Motor neuron (in vitro differentiated cells): ENCODE measurements around the gene PDLIM7. TPM values are rescaled to one million over a fixed set of nuclear protein-coding genes. Genes with fewer than 3 reads are reported as not detected.
"Not testable (repeated sequence)": the region's sequence is repeated elsewhere in the genome, so short reads cannot be mapped to it uniquely, and the experiment has no call there.

Experiments used
- ATAC-seq, 8 experiments: fragments of 200-7000 bp; cut with Tn5 transposase; replicated peaks in 6 of 8; 2 replicates each; pipeline ENCODE4 v1.8.0; 2021; ENCODE audit warnings: mild to moderate bottlenecking in 8 of 8, moderate library complexity in 8 of 8
- H3K27ac ChIP-seq, 2 donors: fragments of 250-450 bp; sonication (Bioruptor Pico); 2 replicates each; pipeline ENCODE4 v1.9.0; 2021; ENCODE audit warnings: antibody characterized with exemption in 2 of 2, mild to moderate bottlenecking in 2 of 2, moderate library complexity in 1 of 2
- H3K4me1 ChIP-seq, 2 donors: fragments of 250-450 bp; sonication (Bioruptor Pico); replicated peaks in 1 of 2; 2 replicates each; pipeline ENCODE4 v1.6.1; 2021; ENCODE audit warnings: antibody characterized with exemption in 2 of 2, mild to moderate bottlenecking in 2 of 2, moderate library complexity in 1 of 2
- H3K4me3 ChIP-seq, 5 donors: fragments of 250-450 bp; sonication (Bioruptor Pico); 2 replicates each; pipeline ENCODE4 v1.9.0; 2021; ENCODE audit warnings: antibody characterized with exemption in 5 of 5, mild to moderate bottlenecking in 5 of 5, moderate library complexity in 4 of 5
- WGBS, 10 experiments: fragments of 450-650 bp; shearing (Covaris generic); methylation state at CpG; one replicate each; pipeline ENCODE4 v1.0.0; 2022; 5-methylcytosine and 5-hydroxymethylcytosine counted together
- in situ Hi-C, 9 experiments: fragments of 400-800 bp; cut with MboI; loops; one replicate each; pipeline ENCODE4 v1.15.0; 2021; ENCODE audit warnings: low sequenced_read_pairs in 9 of 9, low pct_unique_long_range_greater_than_20kb in 2 of 9; ENCODE audit not compliant: unreplicated experiment in 9 of 9
- total RNA-seq, 8 experiments: library from RNA; unstranded; fragments of 300-600 nt; gene quantifications; 2 replicates each; pipeline versions ENCODE4 v1.2.3 to v1.2.4, GENCODE V29; 2022

PDLIM7 gene
- total RNA-seq, 8 experiments from 2014 or later = 24.6 to 116 (median 54.3) TPM

DNA sequence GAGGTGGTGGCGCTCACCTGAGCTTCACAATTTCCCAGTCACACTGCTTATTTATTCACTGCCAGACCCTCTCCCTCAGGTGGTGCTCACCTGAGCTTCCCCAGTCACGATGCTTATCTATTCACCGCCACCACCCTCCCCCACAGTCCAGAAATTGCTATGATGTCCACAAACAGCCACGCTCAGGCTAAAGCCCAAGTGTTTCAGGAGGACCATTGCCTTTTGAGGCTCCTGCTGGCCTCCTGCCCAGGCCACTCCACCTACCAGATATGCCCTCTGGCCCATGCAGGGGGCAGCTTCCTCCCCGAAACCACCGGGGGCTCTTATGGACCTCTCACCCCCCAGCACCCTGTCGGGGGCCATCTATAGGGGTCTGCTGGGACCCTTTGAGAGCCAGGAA is 4.6 kb downstream of the PDLIM7 start:
- no peak for ATAC-seq
- H3K27ac ChIP-seq = no peak overlapping the region
- in situ Hi-C loops = loop anchor here in 1 of 9 experiments (25.0 kb wide), 1 partner anchor 106 kb away; the partner anchor contains the start of gene SLC34A1
- WGBS, 10 experiments = 82 to 100% (median 93%) methylated on average over 2 to 5 of the region's 7 CpGs; no CpG with 5 or more reads in 7 of the 10 experiments
- H3K4me3 ChIP-seq = no peak overlapping the region
- H3K4me1 ChIP-seq = peaks cover 28 to 35% of the 10 kb centered on the region in 2 donors

DNA sequence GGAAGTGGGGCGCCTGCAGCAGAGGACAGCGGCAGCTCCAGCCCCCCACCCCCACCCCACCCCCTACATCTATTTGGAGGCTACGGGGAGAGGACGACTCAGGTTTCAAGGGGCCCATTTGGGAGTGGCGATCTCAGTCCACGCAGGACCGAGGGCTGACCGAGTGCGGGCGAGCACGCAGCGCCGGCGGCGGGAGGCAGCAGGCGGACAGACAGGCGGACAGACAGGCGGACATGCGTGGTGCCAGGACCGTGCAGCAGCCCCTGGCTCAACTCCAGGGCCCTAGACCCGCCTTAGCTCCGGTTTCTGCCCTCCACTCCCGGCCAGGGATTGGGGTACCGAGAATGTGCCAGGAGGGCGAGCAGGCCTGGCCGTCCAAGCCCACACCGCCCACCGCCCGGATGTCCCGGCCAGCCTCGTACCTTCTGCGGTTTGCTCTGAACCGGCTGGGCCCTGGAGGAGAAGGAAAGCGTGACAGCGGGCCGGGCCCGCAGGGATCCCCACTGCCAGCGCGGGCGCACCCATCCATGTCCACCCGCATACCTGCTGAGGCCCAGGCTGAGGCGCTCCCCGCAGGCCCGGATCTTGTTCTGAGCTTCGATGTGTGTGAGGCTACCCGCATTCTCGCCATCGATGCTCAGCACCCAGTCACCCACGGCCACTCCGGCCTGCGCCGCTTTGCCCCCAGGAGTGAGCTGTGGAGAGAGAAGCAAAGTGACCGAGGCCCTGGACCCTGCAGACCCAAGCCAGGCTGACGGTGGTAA is 5.2 kb downstream of the PDLIM7 start:
- no peak overlapping the region for H3K4me3 ChIP-seq
- no peak for ATAC-seq
- H3K4me1 ChIP-seq = peaks cover 28 to 34% of the 10 kb centered on the region in 2 donors
- WGBS, 10 experiments = 92 to 100% (median 100%) methylated on average over 2 to 9 of the region's 54 CpGs; no CpG with 5 or more reads in 4 of the 10 experiments
- H3K27ac ChIP-seq = no peak overlapping the region
- in situ Hi-C loops = loop anchor here in 1 of 9 experiments (25.0 kb wide), 1 partner anchor 105 kb away; the partner anchor contains the start of gene SLC34A1

DNA sequence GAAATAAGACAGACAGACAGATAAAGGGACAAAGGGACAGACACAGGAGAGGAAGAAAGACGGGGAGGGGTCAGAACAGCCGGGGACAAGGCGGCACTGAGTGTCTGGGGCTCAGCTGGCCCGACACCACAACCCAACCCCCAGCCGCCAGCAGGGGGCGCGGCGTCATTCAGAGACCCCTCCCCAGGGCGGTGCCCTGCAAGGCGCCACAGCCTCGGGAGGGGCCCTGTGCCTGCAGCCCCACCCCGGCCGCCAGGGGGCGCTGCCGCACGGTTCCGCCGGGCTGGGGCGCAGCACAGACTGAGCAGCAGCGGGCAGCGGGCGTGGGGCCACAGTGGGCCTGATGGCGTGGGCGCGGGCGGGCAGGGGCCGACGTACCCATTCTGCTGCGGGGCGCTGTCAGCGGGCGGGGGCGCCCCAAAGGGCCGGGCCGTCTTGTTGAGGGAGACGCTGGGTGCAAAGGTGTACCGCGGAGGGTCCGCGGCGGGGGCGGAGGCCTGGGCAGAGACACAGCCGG is 5.9 kb downstream of the PDLIM7 start:
- Histone ChIP-seq H3K4me1 (peaks cover 28 to 34% of the 10 kb centered on the region in 2 donors), H3K4me3 (no peak overlapping the region), H3K27ac (peak overlapping the region in 1 of 2 donors; percentile 3)
- no CpG with 5 or more reads among the region's 43 CpGs for WGBS, 10 experiments
- peak; percentile 5 to 38 (median 14) for ATAC-seq
- in situ Hi-C loops = loop anchor here in 1 of 9 experiments (25.0 kb wide), 1 partner anchor 104 kb away; the partner anchor contains the start of gene SLC34A1

DNA sequence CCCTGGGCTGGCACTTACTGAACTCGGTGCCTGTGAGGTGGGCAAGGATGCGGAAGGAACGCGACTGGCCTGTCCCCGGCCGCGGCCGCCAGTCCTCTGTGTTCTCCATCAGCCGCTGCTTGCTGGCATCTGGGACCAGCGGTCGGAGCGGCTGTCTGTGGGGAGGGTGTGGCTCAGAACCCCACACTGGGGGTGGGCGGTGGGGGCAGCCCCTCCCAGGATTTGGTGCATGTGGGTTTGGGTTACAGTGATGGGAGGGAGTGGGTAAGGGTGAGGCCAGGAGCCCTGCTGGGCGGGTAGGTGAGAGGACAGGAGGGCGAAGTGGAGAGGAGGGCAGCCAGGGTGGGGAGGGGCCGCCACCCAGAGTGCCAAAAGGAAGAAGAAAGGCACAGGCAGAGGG is 6.4 kb downstream of the PDLIM7 start:
- Histone ChIP-seq H3K4me1 (peaks cover 24 to 29% of the 10 kb centered on the region in 2 donors), H3K4me3 (no peak overlapping the region), H3K27ac (no peak overlapping the region)
- WGBS, 10 experiments = 82 to 84% methylated on average over 3 to 8 of the region's 16 CpGs; no CpG with 5 or more reads in 8 of the 10 experiments
- in situ Hi-C loops = loop anchor here in 1 of 9 experiments (25.0 kb wide), 1 partner anchor 104 kb away; the partner anchor contains the start of gene SLC34A1
- ATAC-seq = no peak

DNA sequence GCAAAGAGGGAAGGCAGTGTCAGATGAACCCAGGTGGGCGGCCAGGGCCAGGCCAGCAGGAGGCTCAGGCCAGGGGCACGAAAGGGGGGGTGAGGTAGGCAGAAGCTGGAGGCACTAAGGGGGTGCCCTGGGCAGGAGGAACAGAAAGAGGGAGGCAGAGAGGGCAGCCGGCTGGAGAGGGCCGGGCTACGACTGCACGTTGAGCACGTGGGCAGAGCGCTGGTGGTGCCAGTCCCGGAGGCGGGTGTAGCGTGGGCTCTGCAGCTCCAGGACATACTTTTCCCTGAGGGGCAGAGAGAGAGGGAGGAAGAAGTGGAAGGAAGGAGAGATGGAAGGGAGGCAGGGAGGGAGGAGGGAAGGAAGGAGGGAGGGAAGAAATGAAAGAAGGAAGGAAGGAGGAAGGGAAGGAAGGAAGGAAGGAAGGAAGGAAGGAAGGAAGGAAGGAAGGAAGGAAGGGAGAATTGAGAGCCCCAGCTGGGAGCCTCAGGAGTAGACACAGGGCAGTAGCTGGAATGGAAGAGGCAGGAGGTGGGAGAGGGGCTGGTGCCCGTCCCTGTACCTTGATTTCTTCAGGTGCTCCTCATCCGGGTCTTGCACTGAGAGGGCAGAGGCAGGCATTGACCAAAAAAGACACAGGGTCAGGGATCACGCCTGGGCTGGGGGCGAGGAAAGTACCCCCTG is 7.0 kb downstream of the PDLIM7 start:
- peaks cover 19 to 23% of the 10 kb centered on the region in 2 donors for H3K4me1 ChIP-seq
- no peak overlapping the region for H3K27ac ChIP-seq
- no peak for ATAC-seq
- no peak overlapping the region for H3K4me3 ChIP-seq
- in situ Hi-C loops = loop anchor here in 1 of 9 experiments (25.0 kb wide), 1 partner anchor 103 kb away; the partner anchor contains the start of gene SLC34A1
- 80 to 96% (median 80%) methylated on average over 1 to 5 of the region's 15 CpGs; no CpG with 5 or more reads in 7 of the 10 experiments for WGBS, 10 experiments

DNA sequence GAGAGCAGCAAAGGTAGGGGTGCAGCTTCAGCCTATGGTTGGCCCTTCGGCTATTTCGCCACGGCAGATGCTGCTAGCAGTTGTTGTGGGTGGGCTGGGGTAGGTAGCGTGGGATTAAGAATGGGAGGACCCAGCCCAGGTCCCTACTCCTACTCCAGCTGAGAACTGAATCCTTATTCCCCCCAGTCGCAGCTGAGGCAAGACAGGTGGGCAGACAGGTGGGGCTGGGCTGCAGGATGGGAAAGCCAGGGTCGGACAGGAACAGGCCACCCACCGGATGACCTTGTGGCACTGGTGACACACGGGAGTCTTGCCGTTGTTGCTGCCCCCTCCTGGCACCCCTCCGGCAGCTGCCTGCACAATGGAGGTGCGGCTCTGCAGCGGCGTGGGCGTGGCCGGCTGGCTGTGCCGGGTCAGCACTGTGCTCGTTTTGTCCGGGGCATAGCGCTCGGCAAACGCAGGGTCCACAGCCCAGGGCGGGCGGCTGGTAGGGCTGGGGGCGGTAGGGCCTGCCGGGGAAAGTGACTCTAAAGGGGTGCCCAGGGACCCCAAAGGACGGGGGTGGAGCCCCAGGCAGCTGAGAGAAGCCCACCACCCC is 8.2 kb downstream of the PDLIM7 start:
- peak in 6 of 8 experiments; percentile 3 to 67 (median 52) for ATAC-seq
- WGBS, 10 experiments = 90% methylated on average over 5 of the region's 26 CpGs; no CpG with 5 or more reads in 9 of the 10 experiments
- Histone ChIP-seq H3K4me1 (peaks cover 6 to 11% of the 10 kb centered on the region in 2 donors), H3K27ac (peak overlapping the region in 1 of 2 donors; percentile 41), H3K4me3 (no peak overlapping the region)
- in situ Hi-C loops = loop anchor here in 1 of 9 experiments (25.0 kb wide), 1 partner anchor 102 kb away; the partner anchor contains the start of gene SLC34A1

DNA sequence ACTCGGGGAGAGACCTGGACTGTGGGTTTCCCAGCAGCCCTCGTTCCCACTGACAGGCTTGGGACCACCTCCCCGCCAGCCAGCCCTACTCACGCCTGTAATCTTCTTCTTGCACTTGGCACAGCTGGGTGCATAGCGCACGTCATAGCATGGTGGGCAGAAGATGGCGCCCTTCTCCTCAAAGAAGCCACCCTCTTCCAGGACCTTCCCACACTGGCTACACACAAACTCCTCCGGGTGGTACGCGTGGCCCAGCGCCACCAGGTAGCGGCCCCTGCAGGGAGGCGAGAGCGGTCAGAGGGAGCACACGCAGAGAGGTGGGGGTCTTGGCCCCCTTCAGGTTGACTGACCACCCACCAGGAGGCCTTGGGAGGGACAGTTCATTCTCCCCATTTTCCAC is 9.4 kb downstream of the PDLIM7 start:
- in situ Hi-C loops = loop anchor here in 1 of 9 experiments (25.0 kb wide), 1 partner anchor 101 kb away; the partner anchor contains the start of gene SLC34A1
- Histone ChIP-seq H3K4me1 (peaks cover 5 to 9% of the 10 kb centered on the region in 2 donors), H3K27ac (no peak overlapping the region), H3K4me3 (no peak overlapping the region)
- ATAC-seq = no peak
- 89% methylated on average over 9 of the region's 15 CpGs; no CpG with 5 or more reads in 9 of the 10 experiments for WGBS, 10 experiments

DNA sequence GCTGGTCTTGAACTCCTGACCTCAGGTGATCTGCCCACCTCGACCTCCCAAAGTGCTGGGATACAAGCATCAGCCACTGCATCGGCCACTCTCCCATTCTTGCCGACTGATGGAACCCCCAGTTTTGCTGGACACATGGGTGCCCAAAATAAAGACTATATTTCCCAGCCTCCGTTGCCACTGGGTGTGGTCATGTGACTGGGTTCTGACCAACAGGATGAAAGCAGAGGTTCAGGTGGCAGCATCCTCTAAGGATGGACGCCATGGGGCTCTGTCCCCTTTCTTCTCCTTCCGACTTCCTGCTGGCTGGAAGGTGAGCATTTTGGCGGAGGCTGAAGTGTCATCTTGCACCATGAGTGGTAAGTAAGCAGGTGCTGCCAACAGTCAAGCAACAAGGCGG is 10.3 kb downstream of the PDLIM7 start:
- peaks cover 10 to 15% of the 10 kb centered on the region in 2 donors for H3K4me1 ChIP-seq
- 90 to 100% (median 97%) methylated on average over 1 to 5 of the region's 8 CpGs; no CpG with 5 or more reads in 6 of the 10 experiments for WGBS, 10 experiments
- in situ Hi-C loops = loop anchor here in 1 of 9 experiments (25.0 kb wide), 1 partner anchor 100 kb away; the partner anchor contains the start of gene SLC34A1
- no peak for ATAC-seq
- H3K27ac ChIP-seq = no peak overlapping the region
- H3K4me3 ChIP-seq = no peak overlapping the region

DNA sequence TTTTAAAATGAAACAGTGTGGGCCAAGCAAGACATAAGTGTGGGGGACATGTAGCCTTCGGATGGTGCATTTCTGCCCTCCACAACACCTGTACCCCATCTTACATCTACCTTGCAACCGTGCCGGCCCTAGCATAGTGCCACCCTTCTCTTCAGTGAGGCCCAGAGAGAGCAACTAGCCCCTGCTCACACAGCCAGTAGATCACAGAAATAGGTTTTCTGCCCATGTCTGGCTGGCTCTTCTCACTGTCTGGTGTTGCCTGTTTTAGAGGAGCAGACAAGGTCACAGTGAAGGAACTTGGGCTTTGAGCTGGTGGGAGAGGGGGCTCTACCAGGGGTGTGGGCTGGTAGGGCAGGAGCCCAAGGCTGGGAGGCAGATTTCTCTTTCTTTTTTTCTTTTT is 11.1 kb downstream of the PDLIM7 start:
- no peak overlapping the region for H3K27ac ChIP-seq
- H3K4me3 ChIP-seq = no peak overlapping the region
- peaks cover 10 to 15% of the 10 kb centered on the region in 2 donors for H3K4me1 ChIP-seq
- no peak for ATAC-seq
- in situ Hi-C loops = loop anchor here in 1 of 9 experiments (25.0 kb wide), 1 partner anchor 99 kb away; the partner anchor contains the start of gene SLC34A1
- 87 to 100% (median 100%) methylated on average over 1 to 3 of the region's 3 CpGs; no CpG with 5 or more reads in 5 of the 10 experiments for WGBS, 10 experiments

DNA sequence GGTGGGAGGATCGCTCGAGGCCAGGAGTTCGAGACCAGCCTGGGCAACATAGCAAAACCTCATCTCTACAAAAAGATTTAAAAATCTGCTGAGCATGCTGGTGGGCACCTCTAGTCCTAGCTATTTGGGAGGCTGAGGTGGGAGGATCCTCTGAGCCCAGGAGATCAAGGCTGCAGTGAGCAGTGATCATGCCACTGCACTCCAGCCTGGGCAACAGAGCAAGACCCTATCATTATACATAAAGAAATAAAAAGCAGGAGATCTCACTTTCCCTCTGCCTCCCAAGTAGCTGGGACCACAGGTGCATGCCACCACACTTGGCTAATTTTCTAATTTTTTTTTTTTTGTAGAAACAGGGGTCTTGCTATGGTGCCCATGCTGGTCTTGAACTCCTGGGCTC is 11.7 kb downstream of the PDLIM7 start:
- not testable (repeated sequence) for H3K27ac ChIP-seq, ATAC-seq, H3K4me3 ChIP-seq
- peaks cover 10 to 15% of the 10 kb centered on the region in 2 donors for H3K4me1 ChIP-seq
- WGBS, 10 experiments = 80 to 100% (median 100%) methylated on average over 1 to 3 of the region's 3 CpGs; no CpG with 5 or more reads in 7 of the 10 experiments
- in situ Hi-C loops = loop anchor here in 1 of 9 experiments (25.0 kb wide), 1 partner anchor 98 kb away; the partner anchor contains the start of gene SLC34A1

DNA sequence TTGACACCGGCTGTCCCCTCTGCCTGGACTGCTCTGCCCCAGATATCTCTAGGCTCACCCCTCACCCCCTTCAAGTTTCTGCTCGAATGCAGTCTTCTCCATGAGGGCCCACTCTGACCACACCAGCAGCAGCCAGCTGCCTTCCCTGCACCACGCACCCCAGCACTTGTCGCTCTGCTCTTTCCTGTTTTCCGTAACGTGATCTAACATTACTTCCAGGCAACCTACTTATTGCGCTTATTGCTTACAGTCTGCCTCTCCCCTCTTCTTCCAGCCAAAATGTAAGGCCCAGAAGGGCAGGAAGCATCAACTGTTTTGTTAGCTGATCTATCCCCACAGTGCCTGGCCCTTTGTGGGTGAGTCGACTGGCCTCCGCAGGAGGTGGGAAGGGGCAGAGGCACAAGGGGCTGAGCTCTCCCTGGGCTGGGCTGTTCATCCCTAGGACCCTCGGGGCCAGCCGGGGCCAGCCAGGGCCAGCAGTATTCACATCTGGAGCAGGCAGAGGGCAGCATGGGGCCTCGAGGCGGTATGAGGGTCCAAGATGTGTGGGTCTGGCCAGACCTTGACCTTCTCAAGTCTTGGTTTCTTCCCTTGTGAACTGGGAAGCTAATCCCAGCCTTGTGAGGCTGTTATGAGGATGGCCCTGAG is 12.4 kb downstream of the PDLIM7 start:
- in situ Hi-C loops = loop anchor here in 1 of 9 experiments (25.0 kb wide), 1 partner anchor 98 kb away; the partner anchor contains the start of gene SLC34A1
- H3K4me3 ChIP-seq = no peak overlapping the region
- WGBS, 10 experiments = 78 to 100% (median 89%) methylated on average over 1 to 9 of the region's 13 CpGs; no CpG with 5 or more reads in 2 of the 10 experiments
- no peak for ATAC-seq
- H3K27ac ChIP-seq = no peak overlapping the region
- peaks cover 10 to 18% of the 10 kb centered on the region in 2 donors for H3K4me1 ChIP-seq
